Activated CD8-positive, alpha-beta T cell treated with anti-CD3 and anti-CD28 coated beads for 36 hours (primary cell): ENCODE data around the gene ELK4. TPM values are rescaled to one million over a fixed set of nuclear protein-coding genes. Genes with fewer than 3 reads are reported as not detected.

Experiments used
- ATAC-seq: fragments of 200-7000 bp; cut with Tn5 transposase; one replicate; pipeline ENCODE4 v1.10.0; 2021; ENCODE audit warnings: mild to moderate bottlenecking, moderate library complexity
- CTCF ChIA-PET: fragments of 350-600 bp; sonication (Branson Sonifier 250); formaldehyde crosslinking; loops from one replicate; lab custom pipeline; 2021; ENCODE audit warnings: antibody characterized with exemption; lab: Charles Lee
- POLR2A ChIA-PET: fragments of 350-600 bp; sonication (Branson Sonifier 250); formaldehyde crosslinking; loops from one replicate; lab custom pipeline; 2021; ENCODE audit warnings: antibody characterized with exemption; lab: Charles Lee
- DNase-seq: peaks from one replicate; pipeline ENCODE4 v3.0.0-alpha.2; 2020
- H3K27ac Mint-ChIP-seq: one replicate; pipeline ENCODE4 v1.8.0; 2021; ENCODE audit warnings: mild to moderate bottlenecking, mixed read lengths
- H3K27me3 Mint-ChIP-seq: one replicate; pipeline ENCODE4 v1.8.0; 2021; ENCODE audit warnings: mixed read lengths
- H3K36me3 Mint-ChIP-seq: one replicate; pipeline ENCODE4 v1.8.0; 2021; ENCODE audit warnings: low read depth, mixed read lengths
- H3K4me1 Mint-ChIP-seq: one replicate; pipeline ENCODE4 v1.8.0; 2021; ENCODE audit warnings: low read depth, mixed read lengths
- H3K4me3 Mint-ChIP-seq: one replicate; pipeline ENCODE4 v1.8.0; 2021; ENCODE audit warnings: mild to moderate bottlenecking, moderate library complexity, mixed read lengths
- H3K9me3 Mint-ChIP-seq: one replicate; pipeline ENCODE4 v1.8.0; 2021; ENCODE audit warnings: mixed read lengths
- CTCF ChIP-seq: fragments of 200-600 bp; IDR thresholded peaks from one replicate; pipeline ENCODE4 v1.8.0; 2022; ENCODE audit warnings: antibody characterized with exemption, mild to moderate bottlenecking
- intact Hi-C: fragments of 100-400 bp; cut with micrococcal nuclease; formaldehyde crosslinking; loops from one replicate; pipeline ENCODE4 v1.10.0; 2022
- total RNA-seq, 2 experiments: library from RNA; stranded (reverse); gene quantifications; one replicate each; pipeline ENCODE4 v1.2.3, GENCODE V29; 2021

The ELK4 gene
- total RNA-seq, 2 experiments from 2014 or later, result 61.5 to 62.1 TPM

- ChIA-PET CTCF (interaction anchor here (1.6 to 2.5 kb wide), 3 partner anchors 13 to 79 kb away, joined by 6 to 15 read pairs (median 7); no protein-coding TSS in a partner anchor), POLR2A (interaction anchor here (0.6 to 1.4 kb wide), 4 partner anchors 10 to 210 kb away, joined by 3 to 4 read pairs (median 3); a partner anchor contains a TSS)
- no peak for TF ChIP-seq CTCF
- DNase-seq (no peak), ATAC-seq (no peak)
- H3K4me1 Mint-ChIP-seq, result peaks cover 12% of the 10 kb centered on the region
- intact Hi-C loops, result no loop called here
- H3K4me3 Mint-ChIP-seq, result no peak overlapping the region
- H3K27me3 Mint-ChIP-seq, result peaks cover 10% of the 10 kb centered on the region
- no peaks in the 10 kb centered on the region for H3K36me3 Mint-ChIP-seq
- H3K27ac Mint-ChIP-seq, result no peak overlapping the region
- H3K9me3 Mint-ChIP-seq, result no peaks in the 10 kb centered on the region
These were observed 52.8 kb downstream of the ELK4 start for GRCh38 chr1:205578780-205579571.

GRCh38 chr1:205577874-205578658 lies 53.7 kb downstream of the ELK4 start:
- intact Hi-C loops, result no loop called here
- no peaks in the 10 kb centered on the region for H3K36me3 Mint-ChIP-seq
- no peaks in the 10 kb centered on the region for H3K9me3 Mint-ChIP-seq
- H3K4me3 Mint-ChIP-seq, result no peak overlapping the region
- POLR2A ChIA-PET, result interaction anchor here (0.6 to 1.1 kb wide), 2 partner anchors 9 to 211 kb away, joined by 3 to 4 read pairs; a partner anchor contains a TSS
- H3K4me1 Mint-ChIP-seq, result peaks cover 12% of the 10 kb centered on the region
- CTCF ChIA-PET, result interaction anchor here (1.0 to 2.1 kb wide), 3 partner anchors 14 to 80 kb away, joined by 3 to 7 read pairs (median 6); no protein-coding TSS in a partner anchor
- peaks cover 10% of the 10 kb centered on the region for H3K27me3 Mint-ChIP-seq
- TF ChIP-seq CTCF, result no peak
- no peak overlapping the region for H3K27ac Mint-ChIP-seq
- DNase-seq (no peak), ATAC-seq (no peak)

DNA sequence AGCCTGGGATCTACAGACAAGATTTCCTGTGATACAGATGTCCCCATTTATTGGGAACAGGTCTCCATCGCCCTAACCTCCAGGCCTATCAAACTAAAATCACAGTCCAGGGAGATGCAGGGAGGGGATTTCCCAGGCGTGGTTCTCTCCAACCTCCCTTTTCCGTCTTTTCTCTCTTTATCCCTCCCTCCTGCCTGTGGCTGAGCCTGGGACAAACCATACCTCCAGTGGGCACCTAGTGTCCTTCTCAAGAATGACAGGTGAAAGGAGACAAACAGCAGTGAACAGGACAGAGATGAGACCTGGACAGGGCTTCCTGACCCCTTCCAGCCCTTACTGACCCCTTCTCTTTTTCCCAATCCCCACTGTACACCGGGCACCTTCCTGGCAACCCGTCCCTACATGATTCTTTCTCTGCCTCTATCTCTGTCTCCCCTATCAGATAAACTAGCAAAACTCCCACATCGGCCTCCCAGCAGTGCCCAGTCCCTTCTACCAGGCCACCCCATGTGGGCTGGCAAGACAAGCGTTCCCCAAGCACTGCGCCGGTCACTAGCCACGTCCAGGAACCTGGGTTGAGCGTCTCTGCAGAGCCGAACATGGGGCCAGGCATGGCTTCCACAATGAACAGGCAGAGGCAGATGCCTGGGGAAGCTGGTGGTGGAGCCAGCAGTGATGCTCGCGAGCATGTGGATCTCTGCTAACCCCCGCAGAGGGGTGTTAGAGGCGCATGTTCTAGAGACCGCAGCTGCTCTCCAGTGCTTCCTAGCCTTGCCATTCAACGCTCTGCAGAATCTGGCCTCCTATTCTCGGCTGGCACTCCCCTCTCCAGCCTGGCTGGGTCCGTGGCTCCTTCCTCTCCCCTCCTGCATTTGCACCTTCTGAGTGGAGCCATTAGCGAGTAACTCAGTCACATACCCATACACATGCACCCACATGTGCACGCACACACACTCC lies 54.7 kb downstream of the ELK4 start:
- Mint-ChIP-seq H3K4me3 (no peak overlapping the region), H3K27me3 (peaks cover 15% of the 10 kb centered on the region), H3K36me3 (no peaks in the 10 kb centered on the region), H3K4me1 (peaks cover 5% of the 10 kb centered on the region), H3K9me3 (no peaks in the 10 kb centered on the region), H3K27ac (no peak overlapping the region)
- TF ChIP-seq CTCF, result no peak
- DNase-seq (no peak), ATAC-seq (no peak)
- intact Hi-C loops, result no loop called here
- POLR2A ChIA-PET, result no interaction called here
- CTCF ChIA-PET, result interaction anchor here (1.0 to 2.1 kb wide), 3 partner anchors 15 to 81 kb away, joined by 3 to 7 read pairs (median 6); no protein-coding TSS in a partner anchor

DNA sequence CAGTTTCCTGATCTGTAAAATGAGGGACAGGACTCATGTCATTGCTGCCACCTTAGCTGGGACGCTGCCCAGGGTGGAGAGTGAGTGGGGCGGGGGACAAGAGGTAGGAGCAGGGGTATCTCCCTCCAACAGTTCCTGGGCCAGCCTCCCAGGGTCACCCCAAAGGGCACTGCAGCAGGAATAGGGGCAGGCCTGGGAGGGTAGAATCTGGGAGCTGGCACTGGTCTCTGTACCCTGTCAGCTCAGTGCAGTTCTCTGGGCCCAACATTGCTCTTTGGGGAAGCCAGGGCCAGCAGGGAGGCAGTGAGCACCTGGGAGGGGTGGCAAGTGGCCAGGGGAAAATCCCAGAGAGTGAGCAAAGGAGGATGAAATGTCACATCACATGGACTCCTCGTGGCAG lies 55.8 kb downstream of the ELK4 start:
- TF ChIP-seq CTCF, result no peak
- no peaks in the 10 kb centered on the region for H3K36me3 Mint-ChIP-seq
- ATAC-seq, result no peak
- H3K27me3 Mint-ChIP-seq, result peaks cover 18% of the 10 kb centered on the region
- POLR2A ChIA-PET, result no interaction called here
- H3K27ac Mint-ChIP-seq, result no peak overlapping the region
- H3K4me3 Mint-ChIP-seq, result no peak overlapping the region
- H3K9me3 Mint-ChIP-seq, result no peaks in the 10 kb centered on the region
- DNase-seq, result no peak
- intact Hi-C loops, result no loop called here
- H3K4me1 Mint-ChIP-seq, result no peaks in the 10 kb centered on the region
- CTCF ChIA-PET, result interaction anchor here (2.2 kb wide), 1 partner anchor 82 kb away, joined by 12 read pairs; no protein-coding TSS in a partner anchor
